HEK293 (cell line): ENCODE data around the gene GLCE.
"Not testable (repeated sequence)": the region's sequence is repeated elsewhere in the genome, so short reads cannot be mapped to it uniquely, and the experiment has no call there.

Experiments
- CTCF ChIA-PET: fragments of 350-600 bp; formaldehyde crosslinking; extraction: SDS; loops from one replicate; lab custom pipeline; 2021; ENCODE audit warnings: antibody characterized with exemption; lab: Yijun Ruan, JAX
- POLR2A ChIA-PET: fragments of 300-600 bp; formaldehyde crosslinking; extraction: SDS; loops from one replicate; lab custom pipeline; 2020; ENCODE audit warnings: antibody characterized with exemption, inconsistent platforms; lab: Yijun Ruan, JAX
- H3K27ac ChIP-seq: fragments of 200-500 bp; sonication (Bioruptor generic); 2 replicates; pipeline ENCODE4 v1.5.1; 2014; ENCODE audit warnings: low read depth, low read length, control low read depth, inconsistent platforms; ENCODE audit errors: extremely low read depth
- H3K36me3 ChIP-seq, 2 experiments: fragments of 200-500 bp in 1 of 2; sonication (Bioruptor generic) in 1 of 2; 1 replicate in 1 of 2; 2 replicates in 1 of 2; pipeline ENCODE4 v1.5.1; 2014 to 2017; ENCODE audit warnings: inconsistent platforms in 2 of 2, low read length in 2 of 2; ENCODE audit not compliant: control insufficient read depth in 2 of 2, insufficient read depth in 1 of 2
- H3K4me1 ChIP-seq: fragments of 200-500 bp; sonication (Bioruptor generic); 2 replicates; pipeline ENCODE4 v1.5.1; 2014; ENCODE audit warnings: mild to moderate bottlenecking, low read length, inconsistent platforms; ENCODE audit not compliant: control insufficient read depth, insufficient read depth
- H3K4me3 ChIP-seq: 2 replicates; pipeline ENCODE4 v1.5.1; 2011; ENCODE audit warnings: low read depth, mild to moderate bottlenecking, control low read depth, low read length, moderate library complexity
- H3K9me3 ChIP-seq: fragments of 200-500 bp; sonication (Bioruptor generic); 2 replicates; pipeline ENCODE4 v1.5.1; 2014; ENCODE audit warnings: low read depth, low read length, inconsistent platforms; ENCODE audit not compliant: control insufficient read depth, insufficient read depth
- GLIS1 ChIP-seq: fragments of 450-650 bp; formaldehyde crosslinking; IDR thresholded peaks from 2 replicates; pipeline ENCODE4 v1.5.1; 2016; ENCODE audit warnings: missing biosample characterization, missing genetic modification characterization
- KLF1 ChIP-seq: fragments of 450-650 bp; formaldehyde crosslinking; IDR thresholded peaks from 2 replicates; pipeline ENCODE4 v1.5.1; 2016; ENCODE audit warnings: missing biosample characterization, missing genetic modification characterization
- KLF10 ChIP-seq: fragments of 450-650 bp; IDR thresholded peaks from 2 replicates; pipeline ENCODE4 v1.5.1; 2018; ENCODE audit warnings: missing biosample characterization, mild to moderate bottlenecking, missing genetic modification characterization
- KLF16 ChIP-seq: fragments of 450-650 bp; formaldehyde crosslinking; IDR thresholded peaks from 2 replicates; pipeline ENCODE4 v1.5.1; 2017; ENCODE audit warnings: missing biosample characterization, missing genetic modification characterization
- OSR2 ChIP-seq: fragments of 450-650 bp; formaldehyde crosslinking; IDR thresholded peaks from 2 replicates; pipeline ENCODE4 v1.5.1; 2016; ENCODE audit warnings: missing biosample characterization, missing genetic modification characterization
- PRDM1 ChIP-seq: fragments of 450-650 bp; formaldehyde crosslinking; IDR thresholded peaks from 2 replicates; pipeline ENCODE4; 2016; ENCODE audit warnings: missing biosample characterization, missing genetic modification characterization
- PRDM6 ChIP-seq: fragments of 450-650 bp; formaldehyde crosslinking; IDR thresholded peaks from 2 replicates; pipeline ENCODE4 v1.5.1; 2017; ENCODE audit warnings: missing biosample characterization, missing genetic modification characterization
- ZBTB1 ChIP-seq: fragments of 450-650 bp; formaldehyde crosslinking; IDR thresholded peaks from 2 replicates; pipeline ENCODE4 v1.5.1; 2016; ENCODE audit warnings: missing biosample characterization, missing genetic modification characterization
- ZBTB7A ChIP-seq: fragments of 450-650 bp; formaldehyde crosslinking; IDR thresholded peaks from 2 replicates; pipeline ENCODE4 v1.5.1; 2016; ENCODE audit warnings: low read depth, missing biosample characterization, missing genetic modification characterization
- ZBTB8A ChIP-seq: fragments of 450-650 bp; formaldehyde crosslinking; IDR thresholded peaks from 2 replicates; pipeline ENCODE4 v1.5.1; 2016; ENCODE audit warnings: missing biosample characterization, missing genetic modification characterization
- ZNF10 ChIP-seq: fragments of 450-650 bp; formaldehyde crosslinking; IDR thresholded peaks from 2 replicates; pipeline ENCODE4 v1.5.1; 2017; ENCODE audit warnings: missing biosample characterization, missing genetic modification characterization
- ZNF121 ChIP-seq: fragments of 450-650 bp; formaldehyde crosslinking; IDR thresholded peaks from 2 replicates; pipeline ENCODE4 v1.5.1; 2016; ENCODE audit warnings: missing biosample characterization, missing genetic modification characterization
- ZNF138 ChIP-seq: fragments of 450-650 bp; formaldehyde crosslinking; IDR thresholded peaks from 2 replicates; pipeline ENCODE4 v1.5.1; 2016; ENCODE audit warnings: missing biosample characterization, missing genetic modification characterization, borderline replicate concordance
- ZNF146 ChIP-seq: fragments of 450-650 bp; formaldehyde crosslinking; IDR thresholded peaks from 2 replicates; pipeline ENCODE4 v1.5.1; 2016; ENCODE audit warnings: missing biosample characterization, missing genetic modification characterization
- ZNF202 ChIP-seq: fragments of 450-650 bp; formaldehyde crosslinking; IDR thresholded peaks from 2 replicates; pipeline ENCODE4 v1.5.1; 2016; ENCODE audit warnings: missing biosample characterization, missing genetic modification characterization, borderline replicate concordance
- ZNF488 ChIP-seq: fragments of 450-650 bp; formaldehyde crosslinking; IDR thresholded peaks from 2 replicates; pipeline ENCODE4 v1.5.1; 2016; ENCODE audit warnings: missing biosample characterization, missing genetic modification characterization
- ZNF510 ChIP-seq: fragments of 450-650 bp; formaldehyde crosslinking; IDR thresholded peaks from 2 replicates; pipeline ENCODE4 v1.5.1; 2018; ENCODE audit warnings: mild to moderate bottlenecking, missing genetic modification characterization, missing biosample characterization; ENCODE audit not compliant: insufficient replicate concordance
- ZNF529 ChIP-seq: fragments of 450-650 bp; formaldehyde crosslinking; IDR thresholded peaks from 2 replicates; pipeline ENCODE4 v1.5.1; 2017; ENCODE audit warnings: missing genetic modification characterization, missing biosample characterization; ENCODE audit not compliant: insufficient replicate concordance
- ZNF580 ChIP-seq: fragments of 450-650 bp; formaldehyde crosslinking; IDR thresholded peaks from 2 replicates; pipeline ENCODE4 v1.5.1; 2016; ENCODE audit warnings: missing biosample characterization, missing genetic modification characterization
- ZNF621 ChIP-seq: fragments of 450-650 bp; formaldehyde crosslinking; IDR thresholded peaks from 2 replicates; pipeline ENCODE4 v1.5.1; 2017; ENCODE audit warnings: missing biosample characterization, missing genetic modification characterization
- ZNF660 ChIP-seq: fragments of 450-650 bp; IDR thresholded peaks from 2 replicates; pipeline ENCODE4 v1.5.1; 2018; ENCODE audit warnings: missing biosample characterization, mild to moderate bottlenecking, missing genetic modification characterization
- ZNF664 ChIP-seq: fragments of 450-650 bp; formaldehyde crosslinking; IDR thresholded peaks from 2 replicates; pipeline ENCODE4 v1.5.1; 2016; ENCODE audit warnings: missing biosample characterization, missing genetic modification characterization
- ZNF830 ChIP-seq: fragments of 450-650 bp; IDR thresholded peaks from 2 replicates; pipeline ENCODE4 v1.5.0; 2018; ENCODE audit warnings: missing biosample characterization, missing genetic modification characterization, low read depth, mild to moderate bottlenecking, moderate library complexity
- ZSCAN30 ChIP-seq: fragments of 450-650 bp; IDR thresholded peaks from 2 replicates; pipeline ENCODE4 v1.5.1; 2018; ENCODE audit warnings: missing biosample characterization, mild to moderate bottlenecking, missing genetic modification characterization, moderate library complexity

GLCE gene

GRCh38 chr15:69169540-69169939 lies 9.1 kb downstream of the GLCE start:
- not testable (repeated sequence) for H3K36me3 ChIP-seq, H3K27ac ChIP-seq
- peaks cover 26% of the 10 kb centered on the region for H3K4me1 ChIP-seq
- TF ChIP-seq ZNF580 (tag by site-specific recombination): peak; percentile 67
- TF ChIP-seq ZNF664 (tag by site-specific recombination): peak; percentile 46; the same call in 1 of the 2 replicates
- TF ChIP-seq ZNF146 (tag by site-specific recombination): peak; percentile 98
- TF ChIP-seq, all 188 proteins: peak for 3; not testable (repeated sequence) for 185
- ChIA-PET CTCF (interaction anchor here (1.4 kb wide), 1 partner anchor 110 kb away, joined by 5 read pairs; no protein-coding TSS in a partner anchor), POLR2A (interaction anchor here (5.0 kb wide), 1 partner anchor 9 kb away, joined by 29 read pairs; the partner anchor contains the start of gene GLCE)
- H3K9me3 ChIP-seq, H3K4me3 ChIP-seq: not testable (repeated sequence)

GRCh38 chr15:69170597-69170996 lies 10.2 kb downstream of the GLCE start:
- peak; percentile 58; the same call in 1 of the 2 replicates for TF ChIP-seq ZSCAN30 (tag by site-specific recombination)
- no peak for TF ChIP-seq GLIS1 (tag by site-specific recombination)
- TF ChIP-seq ZNF146 (tag by site-specific recombination): no peak
- peak; percentile 80; the same call in 1 of the 2 replicates for TF ChIP-seq ZNF664 (tag by site-specific recombination)
- TF ChIP-seq OSR2: peak; percentile 46; the same call in 1 of the 2 replicates
- peak; percentile 35; the same call in 1 of the 2 replicates for TF ChIP-seq PRDM6 (tag by site-specific recombination)
- TF ChIP-seq ZNF202 (tag by site-specific recombination): no peak; the same call in 1 of the 2 replicates
- no peak overlapping the region for H3K4me3 ChIP-seq
- ChIA-PET CTCF (interaction anchor here (1.1 kb wide), 1 partner anchor 139 kb away, joined by 4 read pairs; no protein-coding TSS in a partner anchor), POLR2A (interaction anchor here (5.0 kb wide), 1 partner anchor 10 kb away, joined by 29 read pairs; the partner anchor contains the start of gene GLCE)
- peaks cover 20% of the 10 kb centered on the region for H3K4me1 ChIP-seq
- no peak overlapping the region for H3K27ac ChIP-seq
- no peaks in the 10 kb centered on the region for H3K9me3 ChIP-seq
- no peaks in the 10 kb centered on the region for H3K36me3 ChIP-seq

GRCh38 chr15:69172847-69173246 lies 12.4 kb downstream of the GLCE start:
- CTCF ChIA-PET: interaction anchor here (0.7 to 1.7 kb wide), 5 partner anchors 10 to 114 kb away, joined by 3 to 7 read pairs (median 4); no protein-coding TSS in a partner anchor

GRCh38 chr15:69175536-69175935 lies 15.1 kb downstream of the GLCE start:
- ChIA-PET POLR2A (interaction anchor here (1.4 kb wide), 1 partner anchor 15 kb away, joined by 4 read pairs; the partner anchor contains the start of gene GLCE), CTCF (interaction anchor here (1.3 to 1.4 kb wide), 2 partner anchors 14 to 116 kb away, joined by 3 read pairs; no protein-coding TSS in a partner anchor)

More at GRCh38 chr15:69172847-69173246, 12.4 kb downstream of the GLCE start:
- Histone ChIP-seq H3K9me3 (no peaks in the 10 kb centered on the region), H3K4me1 (peaks cover 22% of the 10 kb centered on the region), H3K27ac (no peak overlapping the region), H3K4me3 (no peak overlapping the region)
- POLR2A ChIA-PET: interaction anchor here (5.0 kb wide), 1 partner anchor 12 kb away, joined by 29 read pairs; the partner anchor contains the start of gene GLCE
- no peak for TF ChIP-seq ZNF529 (tag by site-specific recombination)
- peak; percentile 93 for TF ChIP-seq KLF1 (tag by site-specific recombination)
- TF ChIP-seq ZBTB1 (tag by site-specific recombination): no peak
- peak; percentile 83 for TF ChIP-seq ZNF10 (tag by site-specific recombination)
- no peak for TF ChIP-seq KLF16
- TF ChIP-seq ZNF488 (tag by site-specific recombination): no peak
- TF ChIP-seq KLF10 (tag by site-specific recombination): peak; percentile 95
- no peak for TF ChIP-seq ZNF510 (tag by site-specific recombination)
- TF ChIP-seq, all 188 proteins: peak for 3
- H3K36me3 ChIP-seq: no peaks in the 10 kb centered on the region

More at GRCh38 chr15:69175536-69175935, 15.1 kb downstream of the GLCE start:
- TF ChIP-seq ZBTB8A (tag by site-specific recombination) (no peak), PRDM6 (tag by site-specific recombination) (peak; percentile 64), ZNF121 (no peak), OSR2 (peak; percentile 64), ZNF138 (tag by site-specific recombination) (no peak), ZNF830 (tag by site-specific recombination) (no peak), ZBTB7A (no peak), PRDM1 (tag by site-specific recombination) (peak; percentile 15; the same call in 1 of the 2 replicates), ZNF660 (tag by site-specific recombination) (no peak), ZNF621 (tag by site-specific recombination) (no peak)
- TF ChIP-seq, all 188 proteins: peak for 3
- Histone ChIP-seq H3K9me3 (no peaks in the 10 kb centered on the region), H3K4me3 (no peak overlapping the region), H3K27ac (no peak overlapping the region), H3K36me3 (no peaks in the 10 kb centered on the region), H3K4me1 (peaks cover 22% of the 10 kb centered on the region)
